NCI-H2171 treated with DMSO at 0.1 percent for 48 hours (cell line): ENCODE data around the gene CACNB4.
"Not testable (repeated sequence)": the region's sequence is repeated elsewhere in the genome, so short reads cannot be mapped to it uniquely, and the experiment has no call there.

Experiments used
- DNase-seq: peaks from one replicate; lab custom pipeline; 2025; lab: John Stamatoyannopoulos, UW

Gene CACNB4

GRCh38 chr2:151904807-151905206 lies 194.0 kb downstream of the CACNB4 start:
- no peak for DNase-seq

- peak; percentile 87 for DNase-seq
Observed at GRCh38 chr2:151904021-151904420, 194.8 kb downstream of the CACNB4 start.

GRCh38 chr2:151902829-151903228 lies 196.0 kb downstream of the CACNB4 start:
- no peak for DNase-seq

DNA sequence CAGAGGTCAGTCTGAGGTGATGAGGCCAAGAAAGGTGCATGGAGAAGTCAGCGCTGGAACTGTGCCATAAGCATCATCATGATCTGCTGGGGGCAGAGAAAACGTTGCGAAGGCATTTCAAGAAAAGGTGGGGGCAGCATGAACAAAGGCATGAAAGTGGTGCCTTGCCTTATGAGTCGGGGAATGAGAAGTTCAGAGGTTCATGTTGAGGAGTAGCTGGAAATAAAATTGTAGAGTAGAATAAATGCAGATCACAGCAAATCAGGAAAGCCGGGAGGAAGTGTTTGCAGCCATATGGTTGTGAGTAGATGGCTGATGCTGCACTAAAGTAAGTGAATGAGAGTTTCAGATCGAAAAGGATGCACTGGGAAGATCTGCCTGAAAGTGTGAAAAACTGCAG lies 198.5 kb downstream of the CACNB4 start:
- DNase-seq, result no peak

DNA sequence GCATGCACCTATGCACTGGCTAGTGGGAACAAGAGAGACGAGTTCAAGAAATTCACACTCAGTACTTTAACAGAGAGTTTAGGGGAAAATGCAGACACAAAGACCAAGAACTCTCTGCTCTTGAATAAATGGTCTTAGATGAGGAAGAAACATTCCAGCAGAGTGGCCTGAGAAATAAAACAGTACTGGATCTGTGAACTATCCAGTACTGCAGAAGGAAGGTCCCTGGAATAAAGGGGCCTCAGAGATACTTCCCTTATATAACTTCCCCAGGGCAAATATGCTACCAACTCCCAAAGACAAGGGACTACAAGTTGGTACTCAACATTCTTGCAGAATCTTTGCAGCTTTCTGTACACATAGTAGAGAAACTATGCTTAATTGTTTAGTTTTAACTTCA lies 199.7 kb downstream of the CACNB4 start:
- no peak for DNase-seq

- peak; percentile 19 for DNase-seq
Observed at GRCh38 chr2:151891566-151892194, 207.2 kb downstream of the CACNB4 start.

DNA sequence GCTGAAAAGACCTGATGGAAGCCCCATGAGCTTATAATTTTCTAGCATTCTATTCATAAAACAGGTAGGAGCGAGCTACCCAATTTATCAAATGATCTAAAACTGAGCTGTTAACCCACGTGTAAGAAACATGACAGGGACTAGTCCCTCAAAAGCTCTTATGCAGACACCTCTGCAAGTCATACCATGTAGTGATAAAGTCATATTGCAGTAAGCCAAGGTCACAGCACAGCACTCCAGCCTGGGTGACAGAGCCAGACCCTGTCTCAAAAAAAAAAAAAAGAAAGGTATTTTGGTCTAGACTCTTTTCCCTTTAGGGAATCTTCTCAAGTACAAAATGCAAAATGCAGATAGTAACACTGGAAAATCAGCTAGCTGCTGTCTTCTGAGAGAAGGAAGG lies 211.7 kb downstream of the CACNB4 start:
- no peak for DNase-seq

GRCh38 chr2:151886241-151886640 lies 212.6 kb downstream of the CACNB4 start:
- DNase-seq, result no peak

DNA sequence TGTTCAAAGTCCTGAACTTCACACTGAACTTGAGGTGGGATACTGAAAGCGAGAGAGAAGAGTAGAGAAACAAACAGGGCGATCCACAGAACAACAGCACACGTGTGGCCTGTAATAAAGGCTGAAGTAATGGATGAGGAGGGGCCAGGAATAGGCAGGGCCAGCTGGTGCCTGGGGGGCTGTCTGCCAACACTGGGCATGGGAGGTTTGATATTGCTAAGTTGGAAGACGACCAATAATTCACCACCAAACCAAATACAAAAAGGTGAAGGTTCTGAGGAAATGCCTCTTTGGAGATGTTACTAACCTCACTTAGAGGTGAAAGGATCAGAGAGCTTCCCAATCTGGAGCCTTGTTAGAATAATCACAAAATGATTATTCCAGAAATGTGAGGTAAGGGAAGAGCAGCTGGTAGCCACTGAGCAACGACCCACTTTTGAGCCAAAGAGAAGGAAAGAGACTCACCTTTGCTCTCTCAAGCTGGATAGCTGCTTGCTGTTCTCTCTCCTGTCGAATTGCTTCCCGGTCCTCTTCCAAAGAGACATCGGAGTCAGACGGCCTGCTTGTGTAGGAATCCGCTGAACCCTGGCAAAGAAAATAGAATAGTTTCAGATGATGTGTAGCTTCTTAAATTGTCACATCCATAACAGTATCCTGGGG lies 215.9 kb downstream of the CACNB4 start:
- DNase-seq, result no peak

GRCh38 chr2:151881342-151881741 lies 217.5 kb downstream of the CACNB4 start:
- no peak for DNase-seq

- DNase-seq, result no peak
Observed at GRCh38 chr2:151880586-151880985, 218.3 kb downstream of the CACNB4 start.

DNA sequence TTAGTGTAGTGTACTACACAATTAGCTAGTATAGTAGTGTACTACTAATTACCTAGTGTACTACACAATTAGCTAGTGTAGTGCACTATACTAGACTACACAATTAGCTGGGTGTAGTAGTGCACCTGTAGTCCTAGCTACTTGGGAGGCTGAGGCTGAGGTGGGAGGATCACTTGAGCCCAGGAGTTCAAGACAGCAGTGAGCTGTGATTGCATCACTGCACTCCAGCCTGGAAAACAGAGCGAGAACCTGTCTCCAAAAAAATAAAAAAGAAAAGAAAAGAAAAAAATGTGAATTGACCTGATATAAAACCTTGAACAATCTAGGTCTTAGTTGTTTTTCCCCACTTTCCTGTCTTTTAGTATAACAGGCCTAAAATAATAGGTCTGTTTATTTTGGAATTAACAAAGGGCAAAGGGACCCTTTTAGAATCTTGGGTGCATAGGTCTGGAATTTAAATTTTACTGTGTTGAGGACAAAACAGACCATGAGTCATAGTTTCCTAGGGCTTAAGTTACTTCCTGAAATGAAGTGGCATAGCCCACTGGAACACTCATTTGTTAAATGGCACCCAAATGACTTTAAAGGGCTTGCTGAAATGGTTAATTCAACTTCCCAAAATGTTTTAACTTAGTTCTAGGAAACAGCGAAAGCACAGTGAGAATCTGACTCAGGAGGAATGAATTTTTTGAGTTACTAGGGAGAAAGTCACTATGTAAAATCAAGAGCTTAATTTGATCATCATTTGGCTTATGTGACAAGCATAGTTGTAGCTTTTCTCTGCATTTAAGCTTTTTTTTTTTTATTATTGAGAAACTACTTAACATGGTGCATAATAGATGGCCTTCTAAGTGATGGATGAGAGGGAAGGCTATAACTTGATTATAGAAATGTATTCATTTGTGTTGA lies 219.9 kb downstream of the CACNB4 start:
- no peak for DNase-seq

DNA sequence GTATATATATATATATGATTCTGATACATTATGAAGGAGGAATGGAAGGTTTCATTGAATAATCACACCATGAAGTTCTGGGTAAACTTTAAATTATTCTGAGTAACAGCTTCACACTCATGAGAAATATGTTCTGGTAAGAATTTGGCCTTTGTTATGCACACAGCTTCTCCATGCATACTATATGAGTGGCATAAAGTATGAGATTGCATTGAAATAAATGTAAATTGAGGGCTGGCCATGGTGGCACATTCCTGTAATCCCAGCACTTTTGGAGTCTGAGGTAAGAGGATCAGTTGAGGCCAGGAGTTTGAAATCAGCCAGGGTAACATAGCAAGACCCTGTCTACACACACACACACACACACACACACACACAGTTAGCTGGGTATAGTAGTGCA lies 220.6 kb downstream of the CACNB4 start:
- no peak for DNase-seq

- not testable (repeated sequence) for DNase-seq
Observed at GRCh38 chr2:151875631-151876030, 223.2 kb downstream of the CACNB4 start.

DNA sequence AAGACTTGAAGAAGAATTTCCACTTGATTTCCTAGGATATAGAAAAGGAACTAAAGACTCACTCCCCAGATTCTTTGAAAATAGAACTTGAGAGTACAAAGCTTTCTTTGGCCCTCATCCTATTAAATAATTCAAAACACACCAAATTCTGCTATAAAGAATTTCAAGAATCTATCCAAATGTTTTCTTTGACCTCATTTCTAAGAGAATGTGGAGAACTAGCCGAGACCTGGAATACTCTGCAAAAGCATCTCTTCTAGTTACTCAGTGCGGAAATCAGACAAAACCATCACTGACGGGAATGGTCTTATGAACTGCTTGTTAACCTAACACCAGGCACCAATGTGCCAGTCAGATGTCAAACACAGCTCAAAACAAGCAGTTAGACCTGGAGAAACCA lies 226.4 kb downstream of the CACNB4 start:
- no peak for DNase-seq

DNA sequence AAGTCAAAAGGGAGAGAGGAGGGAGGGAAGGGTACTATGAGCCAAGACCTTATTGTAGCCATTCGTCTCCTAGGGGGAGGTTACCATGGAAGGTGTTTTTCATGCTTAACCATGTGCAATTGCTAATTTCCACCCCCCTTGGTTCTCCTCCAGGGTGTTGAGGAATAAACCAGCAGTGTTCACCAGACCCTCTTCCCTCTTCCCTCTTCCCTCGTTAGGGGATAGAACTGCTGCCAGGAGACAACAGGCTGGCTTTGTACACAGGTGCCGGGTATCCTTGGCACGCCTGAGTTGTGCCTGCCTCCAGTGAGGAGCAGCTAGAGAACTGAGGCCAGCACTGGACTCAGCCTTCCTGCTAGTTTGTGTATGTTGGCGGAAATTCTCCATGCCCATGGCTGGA lies 229.6 kb downstream of the CACNB4 start:
- DNase-seq, result peak; percentile 19

GRCh38 chr2:151862700-151863099 lies 236.1 kb downstream of the CACNB4 start:
- DNase-seq, result no peak

GRCh38 chr2:151861174-151861573 lies 237.7 kb downstream of the CACNB4 start:
- no peak for DNase-seq

- DNase-seq, result no peak
Observed at GRCh38 chr2:151860613-151861146, 238.2 kb downstream of the CACNB4 start.

DNA sequence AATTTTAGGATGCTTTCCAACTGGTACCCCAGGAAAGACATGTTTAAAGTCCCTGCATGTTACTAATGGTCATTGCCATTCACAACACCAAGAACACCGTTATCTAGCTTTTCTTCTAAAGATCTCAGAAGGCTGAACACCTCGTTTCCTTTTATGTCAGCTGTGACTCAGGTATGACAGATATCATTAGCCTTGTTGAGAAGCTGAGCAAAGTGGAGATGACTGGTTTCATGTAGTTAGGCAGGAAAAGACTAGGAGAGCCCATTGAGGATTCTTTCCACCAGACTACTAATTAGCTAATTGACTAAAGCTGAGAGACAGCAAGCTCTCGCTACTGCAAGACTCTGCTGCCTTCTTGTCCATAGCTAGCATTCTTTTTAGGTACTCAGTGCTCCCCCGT lies 238.6 kb downstream of the CACNB4 start:
- no peak for DNase-seq

- no peak for DNase-seq
Observed at GRCh38 chr2:151857650-151858049, 241.2 kb downstream of the CACNB4 start.

DNA sequence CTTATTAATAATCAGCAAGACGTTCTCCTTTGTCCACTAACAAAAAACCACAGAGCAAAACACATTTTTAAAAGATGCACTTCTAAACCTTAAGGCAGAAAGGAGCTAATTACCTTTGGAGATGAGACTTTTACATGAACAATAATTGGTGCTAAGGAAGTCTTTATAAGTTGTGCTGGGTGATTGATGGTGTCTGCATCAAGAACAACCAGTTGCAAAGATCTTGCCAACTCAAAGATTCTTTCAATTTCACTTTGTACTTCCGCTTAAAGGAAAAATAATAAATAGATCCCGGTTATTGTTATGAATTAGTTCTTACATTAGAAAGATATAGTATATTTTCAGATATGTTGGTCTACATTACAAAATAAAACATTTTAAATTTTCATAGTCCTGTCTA lies 243.7 kb downstream of the CACNB4 start:
- no peak for DNase-seq
